B cell (primary cell): ENCODE results near the gene CCNYL1. TPM values are rescaled to one million over a fixed set of nuclear protein-coding genes. Genes with fewer than 3 reads are reported as not detected.
"Not testable (repeated sequence)": the region's sequence is repeated elsewhere in the genome, so short reads cannot be mapped to it uniquely, and the experiment has no call there.

Source experiments
- ATAC-seq: fragments of 200-7000 bp; cut with Tn5 transposase; one replicate; pipeline ENCODE4 v1.10.0; 2021; ENCODE audit warnings: low read depth, mild to moderate bottlenecking, moderate number of reproducible peaks, moderate library complexity
- CTCF ChIA-PET: fragments of 350-600 bp; sonication (Branson Sonifier 250); formaldehyde crosslinking; loops from one replicate; lab custom pipeline; 2021; ENCODE audit warnings: antibody characterized with exemption, inconsistent platforms; lab: Charles Lee
- POLR2A ChIA-PET: fragments of 350-600 bp; sonication (Branson Sonifier 250); formaldehyde crosslinking; loops from one replicate; lab custom pipeline; 2021; ENCODE audit warnings: antibody characterized with exemption; lab: Charles Lee
- DNase-seq: peaks from one replicate; pipeline ENCODE4 v3.0.0; 2013
- H2AFZ ChIP-seq: 2 replicates; pipeline ENCODE4 v1.6.1; 2012; ENCODE audit warnings: mild to moderate bottlenecking, low read depth, low read length; ENCODE audit not compliant: insufficient read depth, poor library complexity, severe bottlenecking
- H3K27ac ChIP-seq, 2 donors: 1 replicate in 1 of 2; 2 replicates in 1 of 2; pipeline ENCODE4 v1.5.1; 2012 to 2013; ENCODE audit warnings: low read length in 2 of 2, mild to moderate bottlenecking in 2 of 2, moderate library complexity in 1 of 2
- H3K27me3 ChIP-seq, 4 experiments: fragments of 200-600 bp in 1 of 4; sonication (generic) in 1 of 4; replicated peaks in 1 of 4; 1 replicate in 2 of 4; 2 replicates in 2 of 4; pipeline versions ENCODE4 v1.6.1 to v1.7.0; 2013 to 2016; ENCODE audit warnings: low read length in 3 of 4, mild to moderate bottlenecking in 2 of 4, mixed read lengths in 1 of 4, moderate library complexity in 1 of 4; ENCODE audit not compliant: insufficient read depth in 4 of 4, control insufficient read depth in 3 of 4; ENCODE audit errors: control extremely low read depth in 1 of 4
- H3K36me3 ChIP-seq, 2 experiments: replicated peaks in 1 of 2; 1 replicate in 1 of 2; 2 replicates in 1 of 2; pipeline versions ENCODE4 v1.6.1 to v1.7.1; 2013; ENCODE audit warnings: low read length in 1 of 2; ENCODE audit not compliant: insufficient read depth in 2 of 2, control insufficient read depth in 1 of 2; ENCODE audit errors: control extremely low read depth in 1 of 2, extremely low read depth in 1 of 2
- H3K4me1 ChIP-seq, 2 donors: fragments of 200-600 bp in 1 of 2; sonication (generic) in 1 of 2; 1 replicate in 1 of 2; 2 replicates in 1 of 2; pipeline versions ENCODE4 v1.5.1 to v1.6.1; 2013 to 2017; ENCODE audit warnings: low read length in 2 of 2; ENCODE audit not compliant: control insufficient read depth in 2 of 2, insufficient read depth in 2 of 2
- H3K4me2 ChIP-seq: replicated peaks from 2 replicates; pipeline ENCODE3; 2012; ENCODE audit warnings: mild to moderate bottlenecking, low read depth, low read length; ENCODE audit not compliant: poor library complexity, severe bottlenecking
- H3K4me3 ChIP-seq, 5 experiments: fragments of 200-600 bp in 1 of 5; sonication (generic) in 1 of 5; 1 replicate in 3 of 5; 2 replicates in 2 of 5; pipeline versions ENCODE4 v1.5.1 to v1.7.0; 2011 to 2016; ENCODE audit warnings: low read length in 4 of 5, mild to moderate bottlenecking in 4 of 5, low read depth in 2 of 5, control low read depth in 1 of 5, moderate library complexity in 1 of 5; ENCODE audit not compliant: insufficient read depth in 1 of 5; ENCODE audit errors: control extremely low read depth in 1 of 5, extremely low read depth in 1 of 5
- H3K79me2 ChIP-seq: fragments of 200-600 bp; sonication (generic); one replicate; pipeline ENCODE4 v1.6.0; 2016; ENCODE audit warnings: low read length; ENCODE audit not compliant: control insufficient read depth, insufficient read depth
- H3K9ac ChIP-seq: fragments of 200-600 bp; sonication (generic); 2 replicates; pipeline ENCODE4 v1.6.1; 2017; ENCODE audit warnings: mild to moderate bottlenecking, low read length, moderate library complexity
- H3K9me3 ChIP-seq, 3 donors: one replicate each; pipeline versions ENCODE4 v1.6.1 to v1.7.1; 2013; ENCODE audit warnings: low read length in 2 of 3; ENCODE audit not compliant: control insufficient read depth in 2 of 3, insufficient read depth in 1 of 3; ENCODE audit errors: control extremely low read depth in 1 of 3
- H4K20me1 ChIP-seq: 2 replicates; pipeline ENCODE4 v1.6.0; 2012; ENCODE audit warnings: mild to moderate bottlenecking, low read length; ENCODE audit not compliant: insufficient read depth, control insufficient read depth, poor library complexity, severe bottlenecking
- H3K27ac Mint-ChIP-seq: one replicate; pipeline ENCODE4 v1.8.0; 2021; ENCODE audit warnings: mixed read lengths
- H3K27me3 Mint-ChIP-seq: one replicate; pipeline ENCODE4 v1.8.0; 2021; ENCODE audit warnings: mixed read lengths
- H3K4me1 Mint-ChIP-seq: one replicate; pipeline ENCODE4 v1.8.0; 2021; ENCODE audit warnings: mixed read lengths
- H3K4me3 Mint-ChIP-seq: one replicate; pipeline ENCODE4 v1.8.0; 2021; ENCODE audit warnings: mixed read lengths
- H3K9me3 Mint-ChIP-seq: one replicate; pipeline ENCODE4 v1.8.0; 2022; ENCODE audit warnings: mixed read lengths; ENCODE audit not compliant: insufficient read depth
- EZH2 ChIP-seq: IDR thresholded peaks from 2 replicates; pipeline ENCODE4 v1.6.1; 2012; ENCODE audit warnings: borderline replicate concordance, low read depth, mild to moderate bottlenecking, moderate library complexity, low read length; ENCODE audit not compliant: insufficient read depth, poor library complexity, severe bottlenecking
- WGBS: methylation state at CpG from one replicate; pipeline ENCODE4 v1.1.5; 2013; ENCODE audit warnings: missing lambda C conversion rate; ENCODE audit not compliant: insufficient coverage; 5-methylcytosine and 5-hydroxymethylcytosine counted together
- intact Hi-C: fragments of 100-400 bp; cut with micrococcal nuclease; formaldehyde crosslinking; loops from one replicate; pipeline ENCODE4 v1.10.0; 2022
- polyA plus RNA-seq: library from polyadenylated mRNA; depleted of rRNA; stranded (reverse); fragments of >200 nt; gene quantifications from 2 replicates; pipeline ENCODE4 v1.2.3, GENCODE V29; 2012
- total RNA-seq, 2 donors: library from RNA; stranded (reverse); fragments of 120-200 nt in 1 of 2; gene quantifications; 1 replicate in 1 of 2; 2 replicates in 1 of 2; pipeline versions ENCODE4 v1.2.3 to v1.2.4, GENCODE V29; 2013 to 2022
- TF ChIP-seq, protein P1 (sequence below): fragments of 200-600 bp; IDR thresholded peaks from one replicate; pipeline ENCODE4 v1.8.0; 2022; ENCODE audit warnings: antibody characterized with exemption, mild to moderate bottlenecking

CCNYL1 gene
- total and polyA plus RNA-seq, 2 donors (not counting 1 experiment from before 2014, with no cell fraction given) = 8.6 to 14.2 TPM

GRCh38 chr2:207722773-207723424 is 11.5 kb downstream of the CCNYL1 start:
- Histone ChIP-seq H3K79me2 (peaks cover 24% of the 10 kb centered on the region), H3K4me3 (no peak overlapping the region), H4K20me1 (no peaks in the 10 kb centered on the region), H3K4me2 (no peak overlapping the region), H3K9ac (no peak overlapping the region), H3K36me3 (no peaks in the 10 kb centered on the region), H3K4me1 (peaks cover 20 to 27% of the 10 kb centered on the region in 2 donors), H3K9me3 (no peaks in the 10 kb centered on the region), H2AFZ (no peak overlapping the region), H3K27ac (no peak overlapping the region), H3K27me3 (no peaks in the 10 kb centered on the region)
- DNase-seq (no peak), ATAC-seq (no peak)
- ChIA-PET POLR2A (interaction anchor here (0.6 kb wide), 1 partner anchor 197 kb away, joined by 3 read pairs; no protein-coding TSS in a partner anchor), CTCF (interaction anchor here (0.7 kb wide), 1 partner anchor 11 kb away, joined by 4 read pairs; no protein-coding TSS in a partner anchor)
- Mint-ChIP-seq H3K4me3 (no peak overlapping the region), H3K4me1 (peaks cover 36% of the 10 kb centered on the region), H3K9me3 (no peaks in the 10 kb centered on the region), H3K27ac (no peak overlapping the region), H3K27me3 (no peaks in the 10 kb centered on the region)
- no peak for TF ChIP-seq EZH2
- TF ChIP-seq, protein P1, sequence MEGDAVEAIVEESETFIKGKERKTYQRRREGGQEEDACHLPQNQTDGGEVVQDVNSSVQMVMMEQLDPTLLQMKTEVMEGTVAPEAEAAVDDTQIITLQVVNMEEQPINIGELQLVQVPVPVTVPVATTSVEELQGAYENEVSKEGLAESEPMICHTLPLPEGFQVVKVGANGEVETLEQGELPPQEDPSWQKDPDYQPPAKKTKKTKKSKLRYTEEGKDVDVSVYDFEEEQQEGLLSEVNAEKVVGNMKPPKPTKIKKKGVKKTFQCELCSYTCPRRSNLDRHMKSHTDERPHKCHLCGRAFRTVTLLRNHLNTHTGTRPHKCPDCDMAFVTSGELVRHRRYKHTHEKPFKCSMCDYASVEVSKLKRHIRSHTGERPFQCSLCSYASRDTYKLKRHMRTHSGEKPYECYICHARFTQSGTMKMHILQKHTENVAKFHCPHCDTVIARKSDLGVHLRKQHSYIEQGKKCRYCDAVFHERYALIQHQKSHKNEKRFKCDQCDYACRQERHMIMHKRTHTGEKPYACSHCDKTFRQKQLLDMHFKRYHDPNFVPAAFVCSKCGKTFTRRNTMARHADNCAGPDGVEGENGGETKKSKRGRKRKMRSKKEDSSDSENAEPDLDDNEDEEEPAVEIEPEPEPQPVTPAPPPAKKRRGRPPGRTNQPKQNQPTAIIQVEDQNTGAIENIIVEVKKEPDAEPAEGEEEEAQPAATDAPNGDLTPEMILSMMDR = no peak
- 100% methylated on average over 3 of the region's 7 CpGs for WGBS
- intact Hi-C loops = no loop called here

DNA sequence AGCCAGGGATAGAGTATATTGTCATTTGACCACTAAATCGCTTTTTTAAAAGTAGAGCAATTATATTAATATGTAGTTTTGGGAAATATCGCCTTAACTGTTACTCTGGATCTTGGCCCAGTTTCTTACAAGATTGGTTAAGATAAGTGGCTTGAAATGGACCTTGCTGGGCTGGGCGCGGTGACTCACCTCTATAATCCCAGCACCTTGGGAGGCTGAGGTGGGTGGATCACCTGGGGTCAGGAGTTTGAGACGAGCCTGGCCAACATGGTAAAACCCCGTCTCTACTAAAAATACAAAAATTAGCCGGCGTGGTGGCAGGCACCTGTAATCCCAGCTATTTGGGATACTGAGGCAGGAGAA is 12.0 kb downstream of the CCNYL1 start:
- no CpG with 5 or more reads among the region's 8 CpGs for WGBS
- H4K20me1 ChIP-seq, DNase-seq, H3K27ac ChIP-seq, ATAC-seq, H3K4me3 Mint-ChIP-seq, intact Hi-C loops, H3K9me3 ChIP-seq, H3K9me3 Mint-ChIP-seq, H3K27ac Mint-ChIP-seq, H3K9ac ChIP-seq, H3K36me3 ChIP-seq, H3K4me3 ChIP-seq, H3K4me2 ChIP-seq, H3K27me3 Mint-ChIP-seq, H2AFZ ChIP-seq, H3K27me3 ChIP-seq: not testable (repeated sequence)
- CTCF ChIA-PET = interaction anchor here (0.7 kb wide), 1 partner anchor 10 kb away, joined by 4 read pairs; no protein-coding TSS in a partner anchor
- H3K4me1 ChIP-seq = peaks cover 20 to 27% of the 10 kb centered on the region in 2 donors
- POLR2A ChIA-PET = interaction anchor here (0.6 kb wide), 1 partner anchor 198 kb away, joined by 3 read pairs; no protein-coding TSS in a partner anchor
- peaks cover 25% of the 10 kb centered on the region for H3K79me2 ChIP-seq
- peaks cover 38% of the 10 kb centered on the region for H3K4me1 Mint-ChIP-seq
